ENCODE results near the gene CEP112.

- TF ChIP-seq, protein P1, sequence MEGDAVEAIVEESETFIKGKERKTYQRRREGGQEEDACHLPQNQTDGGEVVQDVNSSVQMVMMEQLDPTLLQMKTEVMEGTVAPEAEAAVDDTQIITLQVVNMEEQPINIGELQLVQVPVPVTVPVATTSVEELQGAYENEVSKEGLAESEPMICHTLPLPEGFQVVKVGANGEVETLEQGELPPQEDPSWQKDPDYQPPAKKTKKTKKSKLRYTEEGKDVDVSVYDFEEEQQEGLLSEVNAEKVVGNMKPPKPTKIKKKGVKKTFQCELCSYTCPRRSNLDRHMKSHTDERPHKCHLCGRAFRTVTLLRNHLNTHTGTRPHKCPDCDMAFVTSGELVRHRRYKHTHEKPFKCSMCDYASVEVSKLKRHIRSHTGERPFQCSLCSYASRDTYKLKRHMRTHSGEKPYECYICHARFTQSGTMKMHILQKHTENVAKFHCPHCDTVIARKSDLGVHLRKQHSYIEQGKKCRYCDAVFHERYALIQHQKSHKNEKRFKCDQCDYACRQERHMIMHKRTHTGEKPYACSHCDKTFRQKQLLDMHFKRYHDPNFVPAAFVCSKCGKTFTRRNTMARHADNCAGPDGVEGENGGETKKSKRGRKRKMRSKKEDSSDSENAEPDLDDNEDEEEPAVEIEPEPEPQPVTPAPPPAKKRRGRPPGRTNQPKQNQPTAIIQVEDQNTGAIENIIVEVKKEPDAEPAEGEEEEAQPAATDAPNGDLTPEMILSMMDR (IDR thresholded peaks at IDR 0.05), result no peak
- no peak for TF ChIP-seq POLR2A (IDR thresholded peaks at IDR 0.05)
Measured at GRCh38 chr17:66240013-66240412, 48.1 kb upstream of the CEP112 start.
